Panc1 (cell line): ENCODE results near the gene RNU1-2.
"Not testable (repeated sequence)": the region's sequence is repeated elsewhere in the genome, so short reads cannot be mapped to it uniquely, and the experiment has no call there.

Experiments
- TCF7L2 ChIP-seq: IDR thresholded peaks from 2 replicates; pipeline ENCODE4 v1.6.1; 2011; ENCODE audit warnings: mild to moderate bottlenecking, low read depth, low read length, inconsistent platforms
- TF ChIP-seq, protein P1 (sequence below): fragments of 450-650 bp; IDR thresholded peaks from 2 replicates; pipeline ENCODE4 v1.5.1; 2017; ENCODE audit warnings: mild to moderate bottlenecking

DNA sequence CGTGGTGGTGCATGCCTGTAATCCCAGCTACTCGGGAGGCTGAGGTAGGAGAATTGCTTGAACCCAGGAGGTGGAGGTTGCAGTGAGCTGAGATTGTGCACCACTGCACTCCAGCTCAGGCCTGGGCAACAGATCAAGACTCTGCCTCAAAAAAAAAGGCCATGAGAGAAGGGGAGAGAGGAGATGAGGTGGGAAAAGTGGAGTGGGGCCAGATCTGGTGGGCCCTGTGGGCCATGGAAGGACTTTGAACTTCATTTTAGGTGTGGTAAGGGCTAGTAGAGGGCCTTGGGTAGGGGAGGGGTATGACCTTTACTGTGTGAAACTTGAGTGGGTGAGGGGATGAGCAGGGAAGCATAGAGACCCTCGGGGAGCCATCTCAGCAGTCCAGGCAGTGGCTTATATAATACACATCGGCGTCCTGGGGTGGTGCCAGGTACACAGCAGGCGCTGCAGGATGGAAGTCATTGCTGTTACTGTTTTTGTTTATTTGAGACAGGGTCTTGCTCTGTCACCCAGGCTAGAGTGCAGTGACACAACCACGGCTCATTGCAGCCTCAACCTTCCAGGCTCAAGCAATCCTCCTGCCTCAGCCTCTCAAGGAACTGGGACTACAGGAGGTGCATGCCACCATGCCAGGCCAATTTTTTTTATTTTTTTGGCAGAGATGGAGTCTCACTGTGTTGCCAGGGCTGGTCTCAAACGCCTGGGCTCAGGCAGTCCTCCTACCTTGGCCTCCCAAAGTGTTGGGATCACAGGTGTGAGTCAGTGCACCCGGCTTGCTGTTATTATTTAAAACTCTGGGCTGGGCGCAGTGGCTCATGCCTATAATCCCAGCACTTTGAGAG lies 20.5 kb downstream of the RNU1-2 start:
- TF ChIP-seq, protein P1, sequence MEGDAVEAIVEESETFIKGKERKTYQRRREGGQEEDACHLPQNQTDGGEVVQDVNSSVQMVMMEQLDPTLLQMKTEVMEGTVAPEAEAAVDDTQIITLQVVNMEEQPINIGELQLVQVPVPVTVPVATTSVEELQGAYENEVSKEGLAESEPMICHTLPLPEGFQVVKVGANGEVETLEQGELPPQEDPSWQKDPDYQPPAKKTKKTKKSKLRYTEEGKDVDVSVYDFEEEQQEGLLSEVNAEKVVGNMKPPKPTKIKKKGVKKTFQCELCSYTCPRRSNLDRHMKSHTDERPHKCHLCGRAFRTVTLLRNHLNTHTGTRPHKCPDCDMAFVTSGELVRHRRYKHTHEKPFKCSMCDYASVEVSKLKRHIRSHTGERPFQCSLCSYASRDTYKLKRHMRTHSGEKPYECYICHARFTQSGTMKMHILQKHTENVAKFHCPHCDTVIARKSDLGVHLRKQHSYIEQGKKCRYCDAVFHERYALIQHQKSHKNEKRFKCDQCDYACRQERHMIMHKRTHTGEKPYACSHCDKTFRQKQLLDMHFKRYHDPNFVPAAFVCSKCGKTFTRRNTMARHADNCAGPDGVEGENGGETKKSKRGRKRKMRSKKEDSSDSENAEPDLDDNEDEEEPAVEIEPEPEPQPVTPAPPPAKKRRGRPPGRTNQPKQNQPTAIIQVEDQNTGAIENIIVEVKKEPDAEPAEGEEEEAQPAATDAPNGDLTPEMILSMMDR = not testable (repeated sequence)
- not testable (repeated sequence) for TF ChIP-seq TCF7L2
